ENCODE data around the gene ALG6.

DNA sequence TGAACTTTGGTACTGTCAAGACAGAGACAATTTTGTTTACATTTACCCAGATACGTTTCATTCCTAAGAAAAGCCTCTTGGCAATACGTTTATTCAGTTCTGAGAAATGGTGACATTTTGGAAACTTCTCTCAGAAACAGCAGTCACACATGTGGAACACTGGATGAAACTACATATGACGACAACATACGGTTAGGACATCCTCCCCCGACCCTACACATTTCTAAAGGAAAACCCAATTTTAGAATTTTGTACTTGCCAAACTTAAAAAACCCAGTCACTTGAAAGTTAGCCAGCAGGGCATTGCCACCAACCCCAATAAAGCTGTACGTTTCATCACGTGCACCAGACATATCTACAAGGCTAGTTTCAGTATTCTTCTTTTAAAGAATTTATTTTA lies 98.8 kb downstream of the ALG6 start:
- no peak for TF ChIP-seq EZH2 (IDR thresholded peaks at IDR 0.05; ENCODE audit: insufficient read depth, poor library complexity, severe bottlenecking)
- TF ChIP-seq EZH2phosphoT487 (IDR thresholded peaks at IDR 0.05; ENCODE audit: insufficient read depth, low read depth): no peak
